Measurements from ENCODE around the gene DNAH7. TPM values are rescaled to one million over a fixed set of nuclear protein-coding genes. Genes with fewer than 3 reads are reported as not detected.

The DNAH7 gene
- total and polyA plus RNA-seq, 2 donors (not counting 1 experiment from before 2014, with no cell fraction given): 0.01 to 0.05 TPM

GRCh38 chr2:195871326-195871725 is 197.3 kb downstream of the DNAH7 start:
- no peak overlapping the region for H3K4me3 ChIP-seq (ENCODE audit: control extremely low read depth in 1 of 5, extremely low read depth in 1 of 5, insufficient read depth in 1 of 5, low read depth in 2 of 5, low read length in 4 of 5)
- no peaks in the 10 kb centered on the region for H3K36me3 ChIP-seq (replicated peaks in 1 of 2; ENCODE audit: control extremely low read depth in 1 of 2, control insufficient read depth in 1 of 2, extremely low read depth in 1 of 2, insufficient read depth in 2 of 2, low read length in 1 of 2)
- Mint-ChIP-seq H3K4me1 (no peaks in the 10 kb centered on the region), H3K27me3 (peaks cover 15% of the 10 kb centered on the region), H3K27ac (no peak overlapping the region), H3K4me3 (no peak overlapping the region), H3K9me3 (ENCODE audit: insufficient read depth) (no peaks in the 10 kb centered on the region)
- TF ChIP-seq CTCF (IDR thresholded peaks at IDR 0.05) (no peak), EZH2 (IDR thresholded peaks at IDR 0.05; ENCODE audit: borderline replicate concordance, insufficient read depth, low read depth, low read length, poor library complexity, severe bottlenecking) (no peak)
- no peak overlapping the region for H3K27ac ChIP-seq (ENCODE audit: low read length in 2 of 2)
- ChIA-PET CTCF (interaction anchor here (1.3 kb wide), 1 partner anchor 373 kb away, joined by 3 read pairs; no protein-coding TSS in a partner anchor), POLR2A (no interaction called here)
- no peak overlapping the region for H2AFZ ChIP-seq (ENCODE audit: insufficient read depth, low read depth, low read length, poor library complexity, severe bottlenecking)
- H3K4me1 ChIP-seq (ENCODE audit: control insufficient read depth in 2 of 2, insufficient read depth in 2 of 2, low read length in 2 of 2): no peaks in the 10 kb centered on the region
- H3K9ac ChIP-seq (ENCODE audit: low read length): no peak overlapping the region
- intact Hi-C loops (cut with micrococcal nuclease): no loop called here
- no peaks in the 10 kb centered on the region for H3K79me2 ChIP-seq (ENCODE audit: control insufficient read depth, insufficient read depth, low read length)
- no peak overlapping the region for H3K4me2 ChIP-seq (replicated peaks; ENCODE audit: low read depth, low read length, poor library complexity, severe bottlenecking)
- no peaks in the 10 kb centered on the region for H4K20me1 ChIP-seq (ENCODE audit: control insufficient read depth, insufficient read depth, low read length, poor library complexity, severe bottlenecking)
- ATAC-seq (ENCODE audit: low read depth): no peak
- DNase-seq: no peak
- WGBS (ENCODE audit: insufficient coverage): 100% methylated on average over 2 of the region's 4 CpGs
- no peaks in the 10 kb centered on the region for H3K9me3 ChIP-seq (ENCODE audit: control extremely low read depth in 1 of 3, control insufficient read depth in 2 of 3, insufficient read depth in 1 of 3, low read length in 2 of 3)
- no peaks in the 10 kb centered on the region for H3K27me3 ChIP-seq (replicated peaks in 1 of 4; ENCODE audit: control extremely low read depth in 1 of 4, control insufficient read depth in 3 of 4, insufficient read depth in 4 of 4, low read length in 3 of 4)

DNA sequence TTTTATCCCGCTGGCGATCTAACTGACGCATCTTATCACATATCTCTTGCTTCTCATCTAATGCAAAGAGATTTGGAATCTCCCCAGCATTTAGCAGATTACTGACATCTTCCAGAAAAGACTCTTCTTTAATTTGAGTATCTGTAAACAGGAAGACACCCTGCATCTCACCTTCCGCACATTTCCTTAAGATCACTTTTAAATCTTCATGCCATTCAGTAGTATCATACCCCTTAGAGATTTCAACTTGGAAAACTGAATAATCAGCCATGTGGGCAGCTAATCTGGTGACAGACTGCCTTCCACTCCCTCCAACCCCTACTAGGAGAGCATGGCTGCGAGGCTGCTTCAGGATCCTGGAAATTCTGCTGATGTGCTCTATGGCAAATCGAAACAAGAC is 204.3 kb downstream of the DNAH7 start:
- Histone ChIP-seq H3K27me3 (replicated peaks in 1 of 4; ENCODE audit: control extremely low read depth in 1 of 4, control insufficient read depth in 3 of 4, insufficient read depth in 4 of 4, low read length in 3 of 4) (no peaks in the 10 kb centered on the region), H3K9me3 (ENCODE audit: control extremely low read depth in 1 of 3, control insufficient read depth in 2 of 3, insufficient read depth in 1 of 3, low read length in 2 of 3) (no peaks in the 10 kb centered on the region), H3K36me3 (replicated peaks in 1 of 2; ENCODE audit: control extremely low read depth in 1 of 2, control insufficient read depth in 1 of 2, extremely low read depth in 1 of 2, insufficient read depth in 2 of 2, low read length in 1 of 2) (no peaks in the 10 kb centered on the region), H3K4me3 (ENCODE audit: control extremely low read depth in 1 of 5, extremely low read depth in 1 of 5, insufficient read depth in 1 of 5, low read depth in 2 of 5, low read length in 4 of 5) (no peak overlapping the region), H3K79me2 (ENCODE audit: control insufficient read depth, insufficient read depth, low read length) (no peaks in the 10 kb centered on the region), H3K4me2 (replicated peaks; ENCODE audit: low read depth, low read length, poor library complexity, severe bottlenecking) (no peak overlapping the region), H3K9ac (ENCODE audit: low read length) (no peak overlapping the region), H3K27ac (ENCODE audit: low read length in 2 of 2) (no peak overlapping the region), H3K4me1 (ENCODE audit: control insufficient read depth in 2 of 2, insufficient read depth in 2 of 2, low read length in 2 of 2) (no peaks in the 10 kb centered on the region), H2AFZ (ENCODE audit: insufficient read depth, low read depth, low read length, poor library complexity, severe bottlenecking) (no peak overlapping the region), H4K20me1 (ENCODE audit: control insufficient read depth, insufficient read depth, low read length, poor library complexity, severe bottlenecking) (no peaks in the 10 kb centered on the region)
- Mint-ChIP-seq H3K4me1 (no peaks in the 10 kb centered on the region), H3K27me3 (peaks cover 4% of the 10 kb centered on the region), H3K4me3 (no peak overlapping the region), H3K27ac (no peak overlapping the region), H3K9me3 (ENCODE audit: insufficient read depth) (no peaks in the 10 kb centered on the region)
- DNase-seq: no peak
- no peak for ATAC-seq (ENCODE audit: low read depth)
- CTCF ChIA-PET: no interaction called here
- intact Hi-C loops (cut with micrococcal nuclease): no loop called here
- POLR2A ChIA-PET: no interaction called here
- no peak for TF ChIP-seq EZH2 (IDR thresholded peaks at IDR 0.05; ENCODE audit: borderline replicate concordance, insufficient read depth, low read depth, low read length, poor library complexity, severe bottlenecking)
- TF ChIP-seq CTCF (IDR thresholded peaks at IDR 0.05): no peak
- 100% methylated on average over 3 of the region's 6 CpGs for WGBS (ENCODE audit: insufficient coverage)
